GM12801 (cell line): ENCODE measurements around the gene CCDC60.

Experiments used
- TF ChIP-seq, protein P1 (sequence below): IDR thresholded peaks from one replicate; pipeline ENCODE4 v1.5.1; 2011; ENCODE audit warnings: control low read depth; ENCODE audit not compliant: insufficient read length; ENCODE audit errors: extremely low read depth

The CCDC60 gene

DNA sequence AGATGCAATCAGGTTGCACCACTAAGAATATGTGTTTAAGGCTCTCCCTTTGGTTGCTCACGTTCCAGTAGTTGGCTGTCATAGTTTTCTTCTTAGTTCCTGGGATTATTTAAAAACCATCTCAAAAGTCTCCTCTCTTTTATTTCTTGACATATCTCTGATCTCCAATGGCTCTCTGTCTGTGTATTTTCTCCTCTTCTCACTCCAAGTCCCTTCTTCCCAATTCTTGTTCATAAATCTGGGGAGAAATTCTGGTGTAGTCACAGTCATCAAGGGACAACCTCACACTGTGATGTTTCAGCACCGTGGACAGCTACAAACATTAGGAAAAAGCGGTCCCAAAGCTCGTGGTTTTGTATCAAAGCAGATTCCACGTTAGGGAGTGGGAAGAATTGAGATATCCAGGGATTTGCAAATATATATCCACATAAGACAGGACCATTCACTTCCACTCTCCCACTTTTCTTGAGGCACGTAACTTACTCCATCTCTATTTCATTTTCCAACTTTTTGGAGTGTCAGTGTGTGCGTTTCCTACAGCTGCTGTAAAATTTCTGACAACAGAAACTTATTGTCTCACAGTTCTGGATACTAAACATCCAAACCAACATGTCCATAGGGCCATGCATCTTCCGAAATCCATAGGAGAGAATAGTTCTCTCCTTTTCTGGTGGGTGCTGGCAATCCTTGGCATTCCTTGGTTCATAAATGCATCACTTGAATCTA, 178.4 kb downstream of the CCDC60 start:
- TF ChIP-seq, protein P1, sequence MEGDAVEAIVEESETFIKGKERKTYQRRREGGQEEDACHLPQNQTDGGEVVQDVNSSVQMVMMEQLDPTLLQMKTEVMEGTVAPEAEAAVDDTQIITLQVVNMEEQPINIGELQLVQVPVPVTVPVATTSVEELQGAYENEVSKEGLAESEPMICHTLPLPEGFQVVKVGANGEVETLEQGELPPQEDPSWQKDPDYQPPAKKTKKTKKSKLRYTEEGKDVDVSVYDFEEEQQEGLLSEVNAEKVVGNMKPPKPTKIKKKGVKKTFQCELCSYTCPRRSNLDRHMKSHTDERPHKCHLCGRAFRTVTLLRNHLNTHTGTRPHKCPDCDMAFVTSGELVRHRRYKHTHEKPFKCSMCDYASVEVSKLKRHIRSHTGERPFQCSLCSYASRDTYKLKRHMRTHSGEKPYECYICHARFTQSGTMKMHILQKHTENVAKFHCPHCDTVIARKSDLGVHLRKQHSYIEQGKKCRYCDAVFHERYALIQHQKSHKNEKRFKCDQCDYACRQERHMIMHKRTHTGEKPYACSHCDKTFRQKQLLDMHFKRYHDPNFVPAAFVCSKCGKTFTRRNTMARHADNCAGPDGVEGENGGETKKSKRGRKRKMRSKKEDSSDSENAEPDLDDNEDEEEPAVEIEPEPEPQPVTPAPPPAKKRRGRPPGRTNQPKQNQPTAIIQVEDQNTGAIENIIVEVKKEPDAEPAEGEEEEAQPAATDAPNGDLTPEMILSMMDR: no peak

DNA sequence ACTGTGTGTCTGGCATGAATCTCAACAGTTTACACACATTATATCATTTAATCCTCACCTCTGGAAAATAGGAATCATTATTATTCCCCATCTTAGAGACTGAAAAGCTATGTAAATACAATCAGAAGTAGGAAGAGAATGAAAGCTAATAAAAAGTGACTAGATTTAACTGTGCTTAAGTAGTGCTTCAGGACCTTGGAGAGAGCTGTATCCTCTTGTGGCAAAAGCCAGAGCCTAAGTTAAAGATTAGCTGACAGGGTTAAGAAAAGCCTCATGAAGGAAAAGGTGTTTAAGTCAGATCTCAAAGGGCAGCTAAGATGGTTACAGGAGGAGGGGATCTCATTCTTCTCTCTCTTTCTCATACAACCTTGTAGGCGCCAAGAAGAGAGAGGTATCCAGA, 193.7 kb downstream of the CCDC60 start:
- TF ChIP-seq, protein P1: no peak

DNA sequence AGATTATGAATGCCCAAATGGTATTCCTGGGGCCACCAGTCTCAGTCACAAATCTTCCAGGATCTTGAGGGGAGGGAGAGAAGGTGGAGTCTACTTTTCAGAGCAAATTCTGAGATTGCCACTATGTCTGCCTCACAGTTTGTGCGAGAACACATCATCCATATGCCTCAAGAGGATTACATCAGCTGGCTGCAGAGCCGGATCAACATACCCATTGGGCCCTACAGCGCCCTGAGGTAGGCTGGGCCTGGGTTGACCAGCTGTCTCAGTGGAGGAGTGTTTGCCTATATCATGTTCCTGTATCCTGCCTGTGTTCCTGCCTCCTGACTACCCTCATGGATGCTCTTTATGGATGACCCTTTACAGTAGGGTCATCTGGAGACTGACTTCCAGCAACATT, 205.9 kb downstream of the CCDC60 start:
- TF ChIP-seq, protein P1: no peak

DNA sequence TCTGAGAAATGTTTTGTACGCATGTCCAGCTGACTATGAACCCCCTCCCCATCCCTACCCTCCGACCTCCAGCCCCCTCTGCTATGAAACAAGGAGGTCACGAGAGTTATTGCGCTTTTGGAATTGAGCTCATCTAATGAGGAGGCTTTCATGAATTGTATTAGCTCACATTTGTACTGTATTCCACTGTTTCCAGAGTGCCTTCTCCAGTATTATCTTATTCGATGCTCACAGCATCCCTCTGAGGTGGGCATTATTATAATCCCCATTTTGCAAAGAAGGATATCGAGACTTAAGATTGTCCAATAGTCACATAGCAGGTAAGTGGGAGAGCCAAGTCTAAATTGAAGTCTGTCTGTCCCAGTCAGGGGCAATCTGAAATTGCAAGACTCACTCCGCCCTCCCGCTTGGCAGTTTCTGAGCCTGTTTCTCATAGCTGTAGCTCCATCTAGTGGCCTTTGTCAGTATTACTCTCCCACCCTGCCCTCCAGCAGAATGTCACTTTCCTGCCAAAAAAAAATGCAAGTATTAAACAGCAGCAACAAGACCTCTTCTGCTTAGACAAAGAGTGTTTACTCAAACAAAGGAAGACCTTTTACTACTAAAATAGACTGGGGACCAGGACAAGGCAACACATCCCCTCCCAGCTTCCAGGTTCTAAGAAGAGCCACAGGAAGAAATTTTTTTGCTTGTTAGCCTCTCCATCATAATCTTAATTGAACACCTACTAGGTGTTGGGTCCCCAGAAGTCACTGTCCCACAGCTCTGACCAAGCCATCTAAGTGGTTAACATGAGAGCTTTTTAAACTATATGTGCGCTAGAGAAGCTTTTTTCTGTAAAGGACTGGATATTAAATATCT, 210.5 kb downstream of the CCDC60 start:
- TF ChIP-seq, protein P1: no peak

DNA sequence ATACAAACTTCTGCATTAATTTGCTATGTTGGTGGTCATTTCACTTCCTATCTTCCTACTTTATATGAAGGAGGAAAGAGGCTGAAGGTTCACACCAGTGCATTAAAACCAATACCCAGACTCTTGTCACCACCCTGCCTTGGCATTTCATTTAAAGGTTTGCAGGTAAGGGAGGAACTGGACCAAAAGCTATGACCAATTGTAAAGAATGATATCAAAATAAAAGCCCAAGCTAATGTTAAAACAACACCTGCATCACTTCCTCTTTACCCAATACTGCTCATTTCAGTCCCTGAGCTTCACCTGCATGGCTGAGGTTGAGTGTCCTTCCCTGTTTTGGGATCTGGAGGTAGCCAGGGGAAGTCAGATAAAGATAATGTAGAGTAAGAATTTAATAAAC, 211.8 kb downstream of the CCDC60 start:
- TF ChIP-seq, protein P1: no peak

DNA sequence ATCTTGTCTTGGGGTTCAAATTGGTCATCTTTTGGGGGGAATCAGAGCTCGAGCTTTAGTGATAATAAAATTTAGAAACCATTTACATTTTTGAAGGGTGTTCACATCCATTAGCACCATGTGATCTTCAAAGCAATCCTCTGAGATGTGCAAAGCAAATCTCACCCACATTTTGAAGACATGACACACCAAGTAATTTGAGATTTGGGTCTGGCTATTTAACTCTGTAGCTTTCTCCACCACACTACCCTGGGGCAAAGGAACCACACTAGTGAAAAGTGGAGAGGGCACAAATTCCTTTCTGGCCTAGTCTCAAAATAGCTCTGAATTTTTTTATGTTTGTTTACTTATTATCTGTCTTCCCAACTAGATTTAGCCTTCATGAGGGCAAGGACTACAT, 212.5 kb downstream of the CCDC60 start:
- TF ChIP-seq, protein P1: no peak

DNA sequence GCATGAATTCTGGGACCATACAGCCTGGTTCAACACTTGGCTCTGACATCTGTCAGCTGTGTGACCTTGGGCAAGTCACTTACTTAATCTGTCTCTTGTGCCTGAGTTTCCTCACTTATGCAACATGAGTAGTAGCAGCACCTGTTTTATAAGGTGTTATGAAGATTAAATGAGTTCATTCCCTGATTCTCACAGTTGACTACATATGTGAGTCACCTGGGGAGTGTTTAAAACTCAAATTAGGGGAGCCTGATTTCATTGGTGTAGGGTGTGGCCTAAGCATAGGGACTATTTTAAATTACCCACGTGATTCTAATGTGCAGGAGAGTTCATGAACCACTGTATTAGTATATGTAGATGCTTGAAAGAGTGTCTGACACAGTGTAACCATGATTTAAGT, 222.3 kb downstream of the CCDC60 start:
- TF ChIP-seq, protein P1: no peak
